ENCODE measurements around the gene LY86. TPM values are rescaled to one million over a fixed set of nuclear protein-coding genes. Genes with fewer than 3 reads are reported as not detected.

LY86 gene
- total and polyA plus RNA-seq, 2 of the 13 experiments (the other 11 are each of a cell fraction or from before 2014, with no cell fraction given) = not detected

- H3K9ac ChIP-seq (ENCODE audit: insufficient read depth, low read depth, low read length) = no peak overlapping the region
- no peak overlapping the region for H3K27ac ChIP-seq (ENCODE audit: extremely low read length, insufficient read depth, low read length)
- no peaks in the 10 kb centered on the region for H4K20me1 ChIP-seq (ENCODE audit: insufficient read depth, low read length)
- 0 out of 2 replicates have a peak, but pooled peaks cover under 1% of the 10 kb centered on the region for H3K4me1 ChIP-seq (ENCODE audit: insufficient read depth, low read length)
- ChIA-PET POLR2A (no interaction called here), CTCF (ENCODE audit: low intra/inter-chr PET ratio, low total read pairs) (no interaction called here)
- intact Hi-C loops (cut with micrococcal nuclease; ENCODE audit: unreplicated experiment) = no loop called here
- in situ Hi-C loops (cut with HindIII; ENCODE audit: extremely low pct_ligation_motif_present, low pct_unique_long_range_greater_than_20kb) = no loop called here
- H3K4me3 ChIP-seq (replicated peaks in 1 of 3; ENCODE audit: insufficient read depth in 1 of 3, low read depth in 2 of 3, low read length in 3 of 3) = no peak overlapping the region
- 39% methylated on average over 9 of the region's 9 CpGs for WGBS (ENCODE audit: low lambda C conversion rate)
- H3K9me3 ChIP-seq (ENCODE audit: low read length) = no peaks in the 10 kb centered on the region
- peaks cover 0 to 26% of the 10 kb centered on the region in 2 experiments; a peak in 1 of 5 replicates for H3K27me3 ChIP-seq (ENCODE audit: control insufficient read depth in 1 of 2, insufficient read depth in 2 of 2, low read length in 2 of 2)
- FAIRE-seq (no peak), ATAC-seq (no peak), DNase-seq (ENCODE audit: low spot score) (no peak)
- H3K36me3 ChIP-seq (replicated peaks in 1 of 2; ENCODE audit: control insufficient read depth in 1 of 2, insufficient read depth in 2 of 2, low read length in 2 of 2) = no peaks in the 10 kb centered on the region
- no peak overlapping the region for H3K4me2 ChIP-seq (ENCODE audit: low read depth, low read length)
- H2AFZ ChIP-seq (ENCODE audit: low read length) = no peak overlapping the region
- no peaks in the 10 kb centered on the region for H3K79me2 ChIP-seq (ENCODE audit: insufficient read depth, low read length)
- no TSS peak for BruUV-seq (replicated peaks)
- TF ChIP-seq KLF12 (CRISPR knock-in tag; IDR thresholded peaks at IDR 0.05; ENCODE audit: borderline replicate concordance) (no peak), ZNF280D (CRISPR knock-in tag; IDR thresholded peaks at IDR 0.05) (no peak), KMT2B (CRISPR knock-in tag; IDR thresholded peaks at IDR 0.05) (no peak), ZNF577 (CRISPR knock-in tag; IDR thresholded peaks at IDR 0.05; ENCODE audit: borderline replicate concordance, low read depth) (no peak), REPIN1 (CRISPR knock-in tag; IDR thresholded peaks at IDR 0.05; ENCODE audit: borderline replicate concordance, low read depth) (no peak), ZKSCAN5 (CRISPR knock-in tag; IDR thresholded peaks at IDR 0.05) (no peak), ZFP90 (CRISPR knock-in tag; IDR thresholded peaks at IDR 0.05; ENCODE audit: borderline replicate concordance) (no peak), FOXK2 (IDR thresholded peaks at IDR 0.05) (no peak), ZNF441 (CRISPR knock-in tag; IDR thresholded peaks at IDR 0.05; ENCODE audit: borderline replicate concordance) (no peak), TEAD3 (CRISPR knock-in tag; optimal IDR thresholded peaks at IDR 0.05; ENCODE audit: borderline replicate concordance) (no peak), MTF2 (CRISPR knock-in tag; IDR thresholded peaks at IDR 0.05; ENCODE audit: borderline replicate concordance) (no peak), ZNF318 (CRISPR knock-in tag; IDR thresholded peaks at IDR 0.05) (no peak), CCDC6 (CRISPR knock-in tag; IDR thresholded peaks at IDR 0.05) (no peak), MBD4 (IDR thresholded peaks at IDR 0.05; ENCODE audit: borderline replicate concordance, low read length) (no peak), ZNF766 (CRISPR knock-in tag; IDR thresholded peaks at IDR 0.05; ENCODE audit: borderline replicate concordance) (no peak)
These were observed 113.3 kb downstream of the LY86 start for GRCh38 chr6:6701864-6702263.
